Measurements from ENCODE around the gene TRAM2. TPM values are rescaled to one million over a fixed set of nuclear protein-coding genes. Genes with fewer than 3 reads are reported as not detected.

TRAM2 gene
- total RNA-seq, 1 donor from 2014 or later = 159 TPM

DNA sequence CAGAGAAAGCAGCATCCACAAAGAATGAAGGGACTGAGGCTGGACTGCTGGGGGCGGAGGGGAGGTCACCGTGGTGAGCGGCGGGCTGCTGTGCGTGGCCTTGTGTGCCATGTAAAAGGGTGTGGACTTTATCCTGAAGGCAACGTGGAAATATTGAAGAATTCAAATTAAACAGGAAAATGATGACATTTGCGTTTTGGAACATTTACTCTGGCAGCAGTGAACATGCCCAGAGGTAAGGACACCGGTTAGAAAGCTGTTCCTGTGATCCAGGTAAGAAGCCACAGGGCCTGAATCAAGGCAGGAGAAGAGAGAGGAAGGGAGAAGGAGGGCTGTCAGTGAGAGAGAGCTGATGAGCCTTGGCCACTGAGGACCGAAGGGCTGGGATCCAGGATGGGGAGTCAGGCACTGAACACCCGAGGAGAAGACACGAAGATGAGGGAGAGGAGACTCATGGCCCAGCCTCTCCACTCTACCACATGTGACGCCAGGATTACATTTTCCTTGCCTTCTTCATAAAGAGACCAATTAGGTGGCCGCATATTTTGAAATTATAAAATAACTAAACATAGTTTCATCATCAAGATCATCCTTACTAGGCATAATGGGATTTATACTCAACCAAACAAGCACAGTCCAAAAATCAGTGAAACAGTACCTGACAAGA lies 58.4 kb downstream of the TRAM2 start:
- Mint-ChIP-seq H3K36me3 (ENCODE audit: low read depth) (peaks cover 50% of the 10 kb centered on the region), H3K9me3 (ENCODE audit: low read depth) (no peaks in the 10 kb centered on the region), H3K27me3 (ENCODE audit: low read depth) (no peaks in the 10 kb centered on the region), H3K4me3 (ENCODE audit: unreplicated experiment) (peak overlapping the region; percentile 59), H3K4me1 (ENCODE audit: low read depth) (peaks cover 98% of the 10 kb centered on the region), H3K27ac (ENCODE audit: unreplicated experiment) (peak overlapping the region; percentile 97)
- no peak for DNase-seq (ENCODE audit: low spot score)
- TF ChIP-seq, protein P1, sequence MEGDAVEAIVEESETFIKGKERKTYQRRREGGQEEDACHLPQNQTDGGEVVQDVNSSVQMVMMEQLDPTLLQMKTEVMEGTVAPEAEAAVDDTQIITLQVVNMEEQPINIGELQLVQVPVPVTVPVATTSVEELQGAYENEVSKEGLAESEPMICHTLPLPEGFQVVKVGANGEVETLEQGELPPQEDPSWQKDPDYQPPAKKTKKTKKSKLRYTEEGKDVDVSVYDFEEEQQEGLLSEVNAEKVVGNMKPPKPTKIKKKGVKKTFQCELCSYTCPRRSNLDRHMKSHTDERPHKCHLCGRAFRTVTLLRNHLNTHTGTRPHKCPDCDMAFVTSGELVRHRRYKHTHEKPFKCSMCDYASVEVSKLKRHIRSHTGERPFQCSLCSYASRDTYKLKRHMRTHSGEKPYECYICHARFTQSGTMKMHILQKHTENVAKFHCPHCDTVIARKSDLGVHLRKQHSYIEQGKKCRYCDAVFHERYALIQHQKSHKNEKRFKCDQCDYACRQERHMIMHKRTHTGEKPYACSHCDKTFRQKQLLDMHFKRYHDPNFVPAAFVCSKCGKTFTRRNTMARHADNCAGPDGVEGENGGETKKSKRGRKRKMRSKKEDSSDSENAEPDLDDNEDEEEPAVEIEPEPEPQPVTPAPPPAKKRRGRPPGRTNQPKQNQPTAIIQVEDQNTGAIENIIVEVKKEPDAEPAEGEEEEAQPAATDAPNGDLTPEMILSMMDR (IDR thresholded peaks at IDR 0.05) = no peak

DNA sequence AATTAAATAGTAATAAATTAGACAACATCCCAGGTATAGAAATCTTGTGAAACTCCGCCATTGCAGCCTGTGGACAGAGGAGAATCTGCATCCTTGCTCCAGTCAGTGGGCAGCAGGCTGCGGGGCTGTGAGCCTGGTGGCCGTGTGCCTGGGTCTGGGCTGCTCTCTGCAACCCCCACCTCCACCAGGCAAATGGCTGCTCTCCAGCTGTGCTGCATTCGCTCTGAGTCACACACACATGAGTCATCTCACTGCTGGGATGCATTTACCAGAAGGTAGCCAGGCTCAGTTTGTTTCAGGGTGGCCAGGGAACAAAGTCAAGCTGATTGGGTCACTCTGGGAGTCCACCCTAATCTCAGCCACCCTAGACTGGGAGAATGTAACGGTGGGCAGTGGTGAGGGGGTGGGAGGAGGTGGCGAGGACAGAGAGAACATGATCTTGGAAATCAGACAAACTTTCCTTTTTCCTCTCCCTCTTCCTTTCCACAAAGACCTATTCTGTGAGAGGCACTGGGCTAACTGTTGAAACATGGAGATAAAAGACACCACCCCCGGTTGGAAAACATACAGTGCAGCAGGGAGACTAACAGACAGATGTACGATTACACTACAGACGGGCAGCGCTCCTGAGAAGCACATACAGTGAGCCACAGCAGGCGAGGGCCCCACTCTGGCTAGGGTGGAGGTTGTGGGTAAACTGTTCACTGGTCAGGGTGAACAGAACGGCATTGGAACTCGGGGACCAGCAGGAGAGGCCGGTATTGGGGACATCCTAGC lies 59.2 kb downstream of the TRAM2 start:
- peak overlapping the region; percentile 97 for H3K27ac Mint-ChIP-seq (ENCODE audit: unreplicated experiment)
- TF ChIP-seq, protein P1 (IDR thresholded peaks at IDR 0.05) = no peak
- H3K4me3 Mint-ChIP-seq (ENCODE audit: unreplicated experiment) = peak overlapping the region; percentile 59
- H3K4me1 Mint-ChIP-seq (ENCODE audit: low read depth) = peaks cover 98% of the 10 kb centered on the region
- H3K27me3 Mint-ChIP-seq (ENCODE audit: low read depth) = no peaks in the 10 kb centered on the region
- DNase-seq (ENCODE audit: low spot score) = no peak
- peaks cover 53% of the 10 kb centered on the region for H3K36me3 Mint-ChIP-seq (ENCODE audit: low read depth)
- H3K9me3 Mint-ChIP-seq (ENCODE audit: low read depth) = no peaks in the 10 kb centered on the region

DNA sequence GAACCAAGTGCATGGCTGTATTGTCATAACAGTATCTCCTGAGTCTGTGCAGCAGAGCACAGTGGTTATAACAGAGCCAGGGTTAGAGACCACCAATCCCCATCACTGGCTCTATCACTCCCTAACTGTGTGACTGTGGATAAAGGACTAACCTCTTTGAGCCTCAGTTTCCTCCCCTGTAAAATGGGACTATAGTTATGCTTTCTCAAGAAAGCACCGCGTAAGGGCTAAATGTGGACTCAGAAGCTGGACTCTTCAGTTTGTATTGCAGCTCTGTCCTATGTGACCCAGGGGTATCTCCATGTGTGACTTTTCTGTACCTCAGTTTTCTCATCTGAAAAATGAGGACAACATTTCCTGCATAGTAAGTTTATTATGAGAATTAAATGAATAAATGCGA lies 59.9 kb downstream of the TRAM2 start:
- Mint-ChIP-seq H3K27me3 (ENCODE audit: low read depth) (no peaks in the 10 kb centered on the region), H3K9me3 (ENCODE audit: low read depth) (no peaks in the 10 kb centered on the region), H3K36me3 (ENCODE audit: low read depth) (peaks cover 53% of the 10 kb centered on the region), H3K4me3 (ENCODE audit: unreplicated experiment) (no peak overlapping the region), H3K4me1 (ENCODE audit: low read depth) (peaks cover 98% of the 10 kb centered on the region), H3K27ac (ENCODE audit: unreplicated experiment) (no peak overlapping the region)
- TF ChIP-seq, protein P1 (IDR thresholded peaks at IDR 0.05) = no peak
- no peak for DNase-seq (ENCODE audit: low spot score)

DNA sequence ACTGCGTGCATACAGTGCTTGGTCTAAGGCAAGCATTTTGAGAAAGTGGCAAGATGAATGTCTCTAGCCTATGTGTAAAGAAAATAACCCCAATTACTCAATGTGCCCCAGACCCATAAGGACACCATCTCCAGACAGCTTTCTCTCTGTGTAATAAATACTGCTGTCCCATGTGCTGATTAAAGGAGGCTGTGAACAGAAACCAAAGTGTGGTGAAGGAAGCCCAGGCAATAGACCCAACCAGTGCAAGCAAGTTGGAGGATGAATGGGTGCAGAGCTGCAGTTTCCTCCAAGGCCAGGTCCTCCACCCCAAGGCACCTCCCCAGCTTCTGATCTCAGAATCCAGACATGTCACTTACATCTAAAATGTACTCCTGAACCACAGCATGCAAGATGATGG lies 60.6 kb downstream of the TRAM2 start:
- TF ChIP-seq, protein P1 (IDR thresholded peaks at IDR 0.05) = no peak
- Mint-ChIP-seq H3K4me3 (ENCODE audit: unreplicated experiment) (no peak overlapping the region), H3K36me3 (ENCODE audit: low read depth) (peaks cover 55% of the 10 kb centered on the region), H3K4me1 (ENCODE audit: low read depth) (peaks cover 100% of the 10 kb centered on the region), H3K9me3 (ENCODE audit: low read depth) (no peaks in the 10 kb centered on the region), H3K27me3 (ENCODE audit: low read depth) (no peaks in the 10 kb centered on the region), H3K27ac (ENCODE audit: unreplicated experiment) (peak overlapping the region; percentile 53)
- no peak for DNase-seq (ENCODE audit: low spot score)

DNA sequence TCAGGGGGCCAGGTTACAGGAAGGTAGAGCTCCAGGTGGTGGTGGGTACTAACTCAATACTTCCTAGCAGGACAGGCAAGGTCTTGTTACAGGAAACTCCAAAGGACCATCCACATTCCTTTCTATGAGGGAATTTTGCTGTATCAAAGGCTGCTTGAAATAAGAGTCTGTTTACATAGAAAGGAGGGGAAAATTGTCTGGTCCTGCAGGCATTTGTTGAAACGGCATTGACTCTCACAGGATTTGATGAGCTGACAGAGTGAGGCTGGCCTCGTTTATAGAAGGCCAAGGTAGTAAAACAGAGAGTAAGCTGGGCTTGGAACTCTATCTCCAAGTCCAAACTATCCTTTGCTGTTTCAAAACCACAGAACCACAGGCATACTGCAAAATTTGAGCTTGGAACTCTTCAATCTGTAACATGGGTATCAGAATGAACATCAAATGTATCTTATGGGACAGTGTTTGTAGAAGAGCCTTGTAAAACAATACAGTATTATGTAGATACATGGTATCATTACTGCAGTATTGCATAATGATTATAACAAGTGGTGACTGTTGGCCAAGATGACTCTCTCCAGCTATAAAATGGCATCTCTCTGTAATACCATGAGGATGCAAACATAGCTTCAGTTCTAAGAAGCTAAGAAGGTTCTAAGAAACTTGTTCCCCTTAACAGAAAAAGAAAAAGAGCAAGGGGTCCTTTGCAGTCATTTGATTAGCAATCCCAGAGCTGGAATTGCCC lies 61.5 kb downstream of the TRAM2 start:
- Mint-ChIP-seq H3K27ac (ENCODE audit: unreplicated experiment) (peak overlapping the region; percentile 96), H3K9me3 (ENCODE audit: low read depth) (no peaks in the 10 kb centered on the region), H3K4me1 (ENCODE audit: low read depth) (peaks cover 100% of the 10 kb centered on the region), H3K36me3 (ENCODE audit: low read depth) (peaks cover 56% of the 10 kb centered on the region), H3K4me3 (ENCODE audit: unreplicated experiment) (no peak overlapping the region), H3K27me3 (ENCODE audit: low read depth) (no peaks in the 10 kb centered on the region)
- TF ChIP-seq, protein P1 (IDR thresholded peaks at IDR 0.05) = no peak
- no peak for DNase-seq (ENCODE audit: low spot score)
